Neural cell (in vitro differentiated cells): ENCODE measurements around the gene MTF2. TPM values are rescaled to one million over a fixed set of nuclear protein-coding genes. Genes with fewer than 3 reads are reported as not detected.

Experiments
- H2AFZ ChIP-seq: fragments of 200-600, 300-800 bp; sonication (generic), shearing (Covaris generic); 2 replicates; pipeline ENCODE4 v1.6.0; 2014; ENCODE audit warnings: low read depth, mild to moderate bottlenecking, antibody characterized with exemption, low read length, moderate library complexity
- H3F3A ChIP-seq: fragments of 200-600 bp; shearing (Covaris generic); 2 replicates; pipeline ENCODE4 v1.6.1; 2016; ENCODE audit warnings: mild to moderate bottlenecking, moderate library complexity, mixed read lengths, antibody characterized with exemption, low read length; ENCODE audit not compliant: insufficient read depth, poor library complexity, severe bottlenecking
- H3K27ac ChIP-seq: fragments of 200-600, 300-800 bp; sonication (generic), shearing (Covaris generic); 2 replicates; pipeline ENCODE4 v1.5.1; 2014; ENCODE audit warnings: mild to moderate bottlenecking, low read length, moderate library complexity
- H3K27me3 ChIP-seq: fragments of 300-800, 200-600 bp; sonication (generic), shearing (Covaris generic); 2 replicates; pipeline ENCODE4 v1.6.0; 2014; ENCODE audit warnings: mild to moderate bottlenecking, low read depth, low read length, moderate library complexity; ENCODE audit not compliant: insufficient read depth
- H3K36me3 ChIP-seq: fragments of 300-800, 200-600 bp; sonication (generic), shearing (Covaris generic); 2 replicates; pipeline ENCODE4 v1.5.1; 2014; ENCODE audit warnings: mild to moderate bottlenecking, antibody characterized with exemption, low read length, moderate library complexity; ENCODE audit not compliant: insufficient read depth
- H3K4me2 ChIP-seq: fragments of 300-800, 200-600 bp; sonication (generic), shearing (Covaris generic); 2 replicates; pipeline ENCODE4 v1.6.0; 2014; ENCODE audit warnings: mild to moderate bottlenecking, low read length
- H3K4me3 ChIP-seq: fragments of 300-800, 200-600 bp; sonication (generic), shearing (Covaris generic); 2 replicates; pipeline ENCODE4 v1.5.1; 2014; ENCODE audit warnings: mild to moderate bottlenecking, low read length, moderate library complexity
- H3K79me2 ChIP-seq: fragments of 200-600 bp; shearing (Covaris generic); replicated peaks from 2 replicates; pipeline ENCODE4 v1.6.0; 2014; ENCODE audit warnings: mild to moderate bottlenecking, low read length, moderate library complexity; ENCODE audit not compliant: insufficient read depth
- H3K9ac ChIP-seq: fragments of 300-800, 200-600 bp; sonication (generic), shearing (Covaris generic); 2 replicates; pipeline ENCODE4 v1.6.1; 2016; ENCODE audit warnings: mild to moderate bottlenecking, low read length, mixed read lengths
- H3K9me2 ChIP-seq: fragments of 200-600 bp; shearing (Covaris generic); 2 replicates; pipeline ENCODE4 v1.6.1; 2016; ENCODE audit warnings: mild to moderate bottlenecking, low read length, mixed read lengths; ENCODE audit not compliant: insufficient read depth
- H3K9me3 ChIP-seq: fragments of 200-600, 300-800 bp; sonication (generic), shearing (Covaris generic); 2 replicates; pipeline ENCODE4 v1.6.1; 2016; ENCODE audit warnings: mild to moderate bottlenecking, mixed run types, low read length, moderate library complexity, mixed read lengths
- H4K20me1 ChIP-seq: fragments of 200-600 bp; shearing (Covaris generic); 2 replicates; pipeline ENCODE4 v1.6.1; 2016; ENCODE audit warnings: mild to moderate bottlenecking, mixed run types; ENCODE audit not compliant: insufficient read depth
- EP300 ChIP-seq: fragments of 450-650 bp; conservative IDR thresholded peaks from 2 replicates; pipeline ENCODE4 v1.6.1; 2014; ENCODE audit warnings: antibody characterized with exemption, mild to moderate bottlenecking, moderate library complexity; ENCODE audit not compliant: poor library complexity, severe bottlenecking
- EZH2 ChIP-seq: fragments of 200-600, 300-800 bp; shearing (Covaris generic), sonication (generic); IDR thresholded peaks from 2 replicates; pipeline ENCODE4 v1.6.1; 2014; ENCODE audit warnings: antibody characterized with exemption, low read length, borderline replicate concordance, mild to moderate bottlenecking; ENCODE audit not compliant: insufficient read depth, poor library complexity, severe bottlenecking
- MXI1 ChIP-seq: fragments of 450-650 bp; conservative IDR thresholded peaks from 2 replicates; pipeline ENCODE4 v1.6.1; 2014; ENCODE audit warnings: antibody characterized with exemption, mild to moderate bottlenecking; ENCODE audit not compliant: poor library complexity, severe bottlenecking
- POLR2AphosphoS5 ChIP-seq: IDR thresholded peaks from 2 replicates; pipeline ENCODE4 v1.6.1; 2012
- RAD21 ChIP-seq: fragments of 450-650 bp; conservative IDR thresholded peaks from 2 replicates; pipeline ENCODE4 v1.6.1; 2014; ENCODE audit warnings: antibody characterized with exemption, mild to moderate bottlenecking, moderate library complexity
- SMC3 ChIP-seq: fragments of 450-650 bp; conservative IDR thresholded peaks from 2 replicates; pipeline ENCODE4 v1.6.1; 2014; ENCODE audit warnings: antibody characterized with exemption, mild to moderate bottlenecking, moderate library complexity; ENCODE audit not compliant: poor library complexity
- TAF1 ChIP-seq: IDR thresholded peaks from 2 replicates; pipeline ENCODE4 v1.6.1; 2012; ENCODE audit warnings: low read depth
- polyA plus RNA-seq: library from polyadenylated mRNA; depleted of rRNA; stranded (reverse); fragments of >200 nt; gene quantifications from 2 replicates; pipeline ENCODE4 v1.2.3, GENCODE V29; 2014
- TF ChIP-seq, protein P1 (sequence below): fragments of 450-650 bp; IDR thresholded peaks from 2 replicates; pipeline ENCODE4 v1.5.1; 2014; ENCODE audit warnings: antibody characterized with exemption, mild to moderate bottlenecking, moderate library complexity; ENCODE audit not compliant: poor library complexity, severe bottlenecking
- TF ChIP-seq, protein P2 (sequence below): IDR thresholded peaks from 2 replicates; pipeline ENCODE4 v1.6.1; 2012; ENCODE audit warnings: borderline replicate concordance

The MTF2 gene
- polyA plus RNA-seq, 1 donor from 2014 or later = 124 TPM

DNA sequence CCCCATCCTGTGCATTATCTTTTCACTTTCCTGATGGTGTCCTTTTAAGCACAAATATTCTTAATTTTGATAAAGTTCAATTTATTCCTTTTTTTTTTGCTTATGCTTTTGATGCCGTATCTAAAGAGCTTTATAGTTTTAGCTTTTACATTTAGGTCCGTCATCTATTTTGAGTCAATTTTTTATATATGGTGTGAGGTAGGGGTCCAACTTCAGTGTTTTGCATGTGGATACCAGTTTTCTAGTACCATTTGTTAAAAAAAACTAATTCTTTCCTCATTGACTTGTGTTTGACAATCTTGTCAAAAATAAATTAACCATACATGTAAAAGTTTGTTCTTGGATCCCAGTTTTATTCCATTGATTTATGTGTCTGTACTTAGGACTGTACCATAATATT lies 4.9 kb downstream of the MTF2 start:
- TF ChIP-seq, protein P1, sequence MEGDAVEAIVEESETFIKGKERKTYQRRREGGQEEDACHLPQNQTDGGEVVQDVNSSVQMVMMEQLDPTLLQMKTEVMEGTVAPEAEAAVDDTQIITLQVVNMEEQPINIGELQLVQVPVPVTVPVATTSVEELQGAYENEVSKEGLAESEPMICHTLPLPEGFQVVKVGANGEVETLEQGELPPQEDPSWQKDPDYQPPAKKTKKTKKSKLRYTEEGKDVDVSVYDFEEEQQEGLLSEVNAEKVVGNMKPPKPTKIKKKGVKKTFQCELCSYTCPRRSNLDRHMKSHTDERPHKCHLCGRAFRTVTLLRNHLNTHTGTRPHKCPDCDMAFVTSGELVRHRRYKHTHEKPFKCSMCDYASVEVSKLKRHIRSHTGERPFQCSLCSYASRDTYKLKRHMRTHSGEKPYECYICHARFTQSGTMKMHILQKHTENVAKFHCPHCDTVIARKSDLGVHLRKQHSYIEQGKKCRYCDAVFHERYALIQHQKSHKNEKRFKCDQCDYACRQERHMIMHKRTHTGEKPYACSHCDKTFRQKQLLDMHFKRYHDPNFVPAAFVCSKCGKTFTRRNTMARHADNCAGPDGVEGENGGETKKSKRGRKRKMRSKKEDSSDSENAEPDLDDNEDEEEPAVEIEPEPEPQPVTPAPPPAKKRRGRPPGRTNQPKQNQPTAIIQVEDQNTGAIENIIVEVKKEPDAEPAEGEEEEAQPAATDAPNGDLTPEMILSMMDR = no peak
- TF ChIP-seq RAD21 = no peak
- TF ChIP-seq SMC3 = no peak
- TF ChIP-seq EZH2 = no peak
- TF ChIP-seq POLR2AphosphoS5 = no peak
- no peak for TF ChIP-seq EP300
- no peak for TF ChIP-seq MXI1
- TF ChIP-seq, protein P2, sequence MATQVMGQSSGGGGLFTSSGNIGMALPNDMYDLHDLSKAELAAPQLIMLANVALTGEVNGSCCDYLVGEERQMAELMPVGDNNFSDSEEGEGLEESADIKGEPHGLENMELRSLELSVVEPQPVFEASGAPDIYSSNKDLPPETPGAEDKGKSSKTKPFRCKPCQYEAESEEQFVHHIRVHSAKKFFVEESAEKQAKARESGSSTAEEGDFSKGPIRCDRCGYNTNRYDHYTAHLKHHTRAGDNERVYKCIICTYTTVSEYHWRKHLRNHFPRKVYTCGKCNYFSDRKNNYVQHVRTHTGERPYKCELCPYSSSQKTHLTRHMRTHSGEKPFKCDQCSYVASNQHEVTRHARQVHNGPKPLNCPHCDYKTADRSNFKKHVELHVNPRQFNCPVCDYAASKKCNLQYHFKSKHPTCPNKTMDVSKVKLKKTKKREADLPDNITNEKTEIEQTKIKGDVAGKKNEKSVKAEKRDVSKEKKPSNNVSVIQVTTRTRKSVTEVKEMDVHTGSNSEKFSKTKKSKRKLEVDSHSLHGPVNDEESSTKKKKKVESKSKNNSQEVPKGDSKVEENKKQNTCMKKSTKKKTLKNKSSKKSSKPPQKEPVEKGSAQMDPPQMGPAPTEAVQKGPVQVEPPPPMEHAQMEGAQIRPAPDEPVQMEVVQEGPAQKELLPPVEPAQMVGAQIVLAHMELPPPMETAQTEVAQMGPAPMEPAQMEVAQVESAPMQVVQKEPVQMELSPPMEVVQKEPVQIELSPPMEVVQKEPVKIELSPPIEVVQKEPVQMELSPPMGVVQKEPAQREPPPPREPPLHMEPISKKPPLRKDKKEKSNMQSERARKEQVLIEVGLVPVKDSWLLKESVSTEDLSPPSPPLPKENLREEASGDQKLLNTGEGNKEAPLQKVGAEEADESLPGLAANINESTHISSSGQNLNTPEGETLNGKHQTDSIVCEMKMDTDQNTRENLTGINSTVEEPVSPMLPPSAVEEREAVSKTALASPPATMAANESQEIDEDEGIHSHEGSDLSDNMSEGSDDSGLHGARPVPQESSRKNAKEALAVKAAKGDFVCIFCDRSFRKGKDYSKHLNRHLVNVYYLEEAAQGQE = no peak
- TF ChIP-seq TAF1 = no peak
- Histone ChIP-seq H3K4me3 (no peak overlapping the region), H3K27me3 (no peaks in the 10 kb centered on the region), H3K36me3 (peaks cover 17% of the 10 kb centered on the region), H3K9me2 (no peaks in the 10 kb centered on the region), H3K9ac (no peak overlapping the region), H4K20me1 (peaks cover 17% of the 10 kb centered on the region), H3F3A (no peaks in the 10 kb centered on the region), H3K4me2 (no peak overlapping the region), H3K9me3 (no peaks in the 10 kb centered on the region), H3K27ac (no peak overlapping the region), H3K79me2 (peaks cover 98% of the 10 kb centered on the region), H2AFZ (no peak overlapping the region)

DNA sequence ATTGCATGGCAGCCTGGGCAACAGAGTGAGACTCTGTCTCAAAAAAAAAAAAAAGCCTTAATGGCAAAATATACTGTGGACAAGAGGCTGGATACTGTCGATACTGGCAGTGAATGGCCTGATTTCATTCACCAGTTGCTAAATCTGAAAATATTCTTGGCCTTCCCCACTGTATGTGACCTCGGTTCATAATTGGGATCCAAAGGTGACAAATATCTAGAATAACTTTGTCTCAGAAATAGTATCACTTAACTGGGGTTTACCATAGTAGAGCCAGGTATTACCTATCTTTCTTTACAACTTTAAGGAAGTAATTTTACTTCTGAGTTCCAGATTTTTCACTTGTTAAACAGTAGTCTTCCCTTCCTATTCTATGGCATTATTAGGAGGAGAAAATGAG lies 8.4 kb downstream of the MTF2 start:
- Histone ChIP-seq H3K79me2 (peaks cover 95% of the 10 kb centered on the region), H4K20me1 (peaks cover 8% of the 10 kb centered on the region), H3K9ac (no peak overlapping the region), H3K9me3 (no peaks in the 10 kb centered on the region), H3K4me2 (no peak overlapping the region), H3K27me3 (no peaks in the 10 kb centered on the region), H3K36me3 (peaks cover 17% of the 10 kb centered on the region), H3K9me2 (no peaks in the 10 kb centered on the region), H3K4me3 (no peak overlapping the region), H2AFZ (no peak overlapping the region), H3F3A (no peaks in the 10 kb centered on the region), H3K27ac (no peak overlapping the region)
- TF ChIP-seq TAF1 = no peak
- TF ChIP-seq POLR2AphosphoS5 = no peak
- TF ChIP-seq, protein P1 = no peak
- no peak for TF ChIP-seq EZH2
- TF ChIP-seq RAD21 = no peak
- no peak for TF ChIP-seq SMC3
- TF ChIP-seq, protein P2 = no peak
- TF ChIP-seq MXI1 = no peak
- TF ChIP-seq EP300 = no peak
